K562 (cell line): ENCODE results near the gene GPC3. TPM values are rescaled to one million over a fixed set of nuclear protein-coding genes. Genes with fewer than 3 reads are reported as not detected.

ENCODE experiments used
- ATAC-seq: fragments of 200-7000 bp; cut with Tn5 transposase; 3 replicates; pipeline ENCODE4 v1.9.1; 2020; ENCODE audit warnings: moderate library complexity
- BruUV-seq: library from RNA; stranded (reverse); fragments of 400-500 nt; replicated peaks from 2 replicates; lab custom pipeline; 2021; lab: Mats Ljungman, UMichigan
- CTCF ChIA-PET: fragments of 300-600 bp; formaldehyde crosslinking; extraction: SDS; loops from one replicate; lab custom pipeline; 2021; ENCODE audit warnings: low intra/inter-chr PET ratio; lab: Yijun Ruan, JAX
- POLR2A ChIA-PET: fragments of 300-600, 350-650 bp; sonication (Branson Sonifier 250); formaldehyde crosslinking; extraction: SDS; loops from one replicate; lab custom pipeline; 2021; ENCODE audit warnings: antibody characterized with exemption, inconsistent platforms; lab: Yijun Ruan, JAX
- DNase-seq, 4 experiments: peaks; one replicate each; pipeline versions ENCODE4 v3.0.0 to v3.0.0-alpha.2; 2011 to 2018; ENCODE audit warnings: low spot score in 3 of 4, mixed read lengths in 3 of 4; ENCODE audit errors: extremely low read depth in 1 of 4
- FAIRE-seq: peaks from 2 replicates; lab custom pipeline; 2011; peaks lifted over from hg19 to GRCh38; lab: Jason Lieb, UNC
- H2AFZ ChIP-seq: 2 replicates; pipeline ENCODE4 v1.6.0; 2011; ENCODE audit warnings: low read depth, low read length, control low read depth, inconsistent platforms
- H3K27ac ChIP-seq: fragments of 200-600 bp; 3 replicates; pipeline ENCODE4 v1.8.0; 2011; ENCODE audit warnings: low read depth, mild to moderate bottlenecking, control low read depth, inconsistent platforms, low read length, moderate library complexity, mixed read lengths; ENCODE audit errors: extremely low read depth
- H3K27me3 ChIP-seq, 2 experiments: fragments of 300-600 bp in 1 of 2; 2 replicates in 1 of 2; 3 replicates in 1 of 2; pipeline versions ENCODE4 v1.6.0 to v1.8.0; 2011; ENCODE audit warnings: inconsistent platforms in 2 of 2, low read length in 2 of 2, mild to moderate bottlenecking in 1 of 2, mixed read lengths in 1 of 2, moderate library complexity in 1 of 2; ENCODE audit not compliant: control insufficient read depth in 2 of 2, insufficient read depth in 2 of 2
- H3K36me3 ChIP-seq: fragments of 300-600 bp; 3 replicates; pipeline ENCODE4 v1.8.0; 2011; ENCODE audit warnings: mild to moderate bottlenecking, low read length, inconsistent platforms; ENCODE audit not compliant: control insufficient read depth, insufficient read depth
- H3K4me1 ChIP-seq, 2 experiments: fragments of 200-600 bp in 1 of 2; replicated peaks in 1 of 2; 2 replicates in 1 of 2; 3 replicates in 1 of 2; pipeline versions ENCODE4 v1.5.1 to v1.8.0; 2011; ENCODE audit warnings: inconsistent platforms in 2 of 2, low read length in 2 of 2, mild to moderate bottlenecking in 1 of 2, mixed read lengths in 1 of 2, moderate library complexity in 1 of 2; ENCODE audit not compliant: control insufficient read depth in 2 of 2, insufficient read depth in 2 of 2
- H3K4me2 ChIP-seq: 2 replicates; pipeline ENCODE4 v1.6.1; 2011; ENCODE audit warnings: low read length, control low read depth, inconsistent platforms, mixed read lengths; ENCODE audit not compliant: insufficient read depth
- H3K4me3 ChIP-seq: fragments of 200-600 bp; sonication (generic), shearing (Covaris generic); 2 replicates; pipeline ENCODE4 v1.5.1; 2016; ENCODE audit warnings: control low read depth, inconsistent platforms
- H3K79me2 ChIP-seq: fragments of 200-600 bp; 3 replicates; pipeline ENCODE4 v1.8.0; 2011; ENCODE audit warnings: low read length, inconsistent platforms; ENCODE audit not compliant: control insufficient read depth, insufficient read depth
- H3K9ac ChIP-seq, 2 experiments: 2 replicates each; pipeline versions ENCODE4 v1.6.0 to v1.6.1; 2011; ENCODE audit warnings: low read depth in 2 of 2, low read length in 2 of 2, control low read depth in 1 of 2, inconsistent platforms in 1 of 2, mild to moderate bottlenecking in 1 of 2, mixed read lengths in 1 of 2; ENCODE audit not compliant: insufficient read depth in 1 of 2
- H3K9me1 ChIP-seq: one replicate; pipeline ENCODE4 v1.6.0; 2011; ENCODE audit warnings: inconsistent platforms, mild to moderate bottlenecking, low read length, moderate library complexity; ENCODE audit not compliant: control insufficient read depth, insufficient read depth
- H3K9me3 ChIP-seq: replicated peaks from 2 replicates; pipeline ENCODE4 v1.5.1; 2011; ENCODE audit warnings: low read depth, low read length, inconsistent platforms; ENCODE audit not compliant: control insufficient read depth, insufficient read depth
- H4K20me1 ChIP-seq: replicated peaks from 2 replicates; pipeline ENCODE4 v1.6.1; 2011; ENCODE audit warnings: low read length, inconsistent platforms, mixed read lengths; ENCODE audit not compliant: control insufficient read depth, insufficient read depth
- ARID1B ChIP-seq: fragments of 450-650 bp; IDR thresholded peaks from 2 replicates; pipeline ENCODE4 v1.6.1; 2016; ENCODE audit warnings: antibody characterized with exemption, mild to moderate bottlenecking, inconsistent platforms
- BACH1 ChIP-seq: fragments of 200-800 bp; sonication (Bioruptor generic); IDR thresholded peaks from 2 replicates; pipeline ENCODE4 v1.6.1; 2016; ENCODE audit warnings: missing genetic modification characterization, missing compliant biosample characterization
- CCNT2 ChIP-seq: IDR thresholded peaks from 2 replicates; pipeline ENCODE4 v1.6.1; 2011; ENCODE audit warnings: borderline replicate concordance, low read depth, mild to moderate bottlenecking, moderate library complexity, mixed read lengths, low read length; ENCODE audit not compliant: insufficient read length; ENCODE audit errors: extremely low read depth
- ESRRB ChIP-seq: fragments of 250-450 bp; sonication (Bioruptor Pico); IDR thresholded peaks from 2 replicates; pipeline ENCODE4 v1.5.0; 2020; ENCODE audit warnings: mild to moderate bottlenecking, moderate library complexity, borderline replicate concordance
- HDAC6 ChIP-seq: IDR thresholded peaks from 2 replicates; pipeline ENCODE4 v1.6.1; 2012; ENCODE audit warnings: low read depth, mild to moderate bottlenecking, control low read depth, inconsistent platforms, low read length, moderate library complexity
- KAT2B ChIP-seq: IDR thresholded peaks from one replicate; pipeline ENCODE4 v1.6.1; 2012; ENCODE audit warnings: low read depth, mild to moderate bottlenecking, control low read depth, inconsistent platforms, low read length, moderate library complexity
- KAT7 ChIP-seq: sonication (generic); formaldehyde crosslinking; IDR thresholded peaks from 2 replicates; pipeline ENCODE4 v1.8.0; 2022; ENCODE audit warnings: missing genetic modification reagents, mild to moderate bottlenecking, borderline replicate concordance
- PRPF4 ChIP-seq: fragments of 200-400 bp; formaldehyde crosslinking; IDR thresholded peaks from one replicate; pipeline ENCODE4 v1.6.1; 2017; ENCODE audit warnings: low read length, low read depth, mild to moderate bottlenecking; ENCODE audit not compliant: insufficient read depth, poor library complexity, severe bottlenecking
- SAFB2 ChIP-seq: fragments of 200-400 bp; formaldehyde crosslinking; IDR thresholded peaks from 2 replicates; pipeline ENCODE4 v1.6.1; 2018; ENCODE audit warnings: borderline replicate concordance, low read length, low read depth, moderate library complexity; ENCODE audit not compliant: severe bottlenecking
- SAP30 ChIP-seq: fragments of 200-600 bp; sonication (generic); IDR thresholded peaks from 2 replicates; pipeline ENCODE4 v1.6.1; 2012; ENCODE audit warnings: borderline replicate concordance, low read depth, mild to moderate bottlenecking, moderate library complexity, low read length, control low read depth, inconsistent platforms; ENCODE audit not compliant: insufficient read depth, poor library complexity, severe bottlenecking
- ZBTB17 ChIP-seq: fragments of 450-650 bp; formaldehyde crosslinking; IDR thresholded peaks from 2 replicates; pipeline ENCODE4 v1.4.0; 2020; ENCODE audit warnings: mild to moderate bottlenecking
- ZC3H11A ChIP-seq: IDR thresholded peaks from 2 replicates; pipeline ENCODE4 v1.6.1; 2012; ENCODE audit warnings: low read depth, low read length, improper control_type of control experiment
- WGBS: fragments of 100-300 bp; shearing (Covaris generic); methylation state at CpG from one replicate; pipeline ENCODE4 v1.1.6; 2016; ENCODE audit warnings: low coverage, mixed read lengths; ENCODE audit not compliant: insufficient coverage; ENCODE audit errors: missing lambda C conversion rate; 5-methylcytosine and 5-hydroxymethylcytosine counted together
- in situ Hi-C: fragments of 300-500 bp; cut with MboI; formaldehyde crosslinking; loops from 4 replicates; pipeline ENCODE4 v1.15.0; 2018; ENCODE audit warnings: inconsistent platforms, mixed read lengths
- intact Hi-C: fragments of 100-400 bp; cut with micrococcal nuclease; formaldehyde crosslinking; loops from 2 replicates; pipeline ENCODE4 v1.14.2; 2022
- polyA plus RNA-seq, 8 experiments: library from polyadenylated mRNA; depleted of rRNA in 4 of 8; stranded (reverse) in 5 of 8; unstranded in 3 of 8; fragments of >200 nt; fragmentation: Nextera tagmentation in 2 of 8; fragmentation: Illumina TruSeq in 1 of 8; extraction: Ambion mirVana in 2 of 8; extraction: Trizol in 1 of 8; gene quantifications; 2 replicates each; pipeline versions ENCODE4 v1.2.1 to v1.2.3, GENCODE V29; 2011 to 2014; ENCODE audit warnings: inconsistent platforms in 1 of 8, missing spikeins in 1 of 8
- total RNA-seq, 7 experiments: library from RNA; depleted of rRNA in 6 of 7; stranded (reverse); fragments of >200 nt in 6 of 7; fragmentation: Illumina TruSeq in 2 of 7; extraction: Trizol in 2 of 7; gene quantifications; 2 replicates each; pipeline versions ENCODE4 v1.2.1 to v1.2.3, GENCODE V29; 2011 to 2021; ENCODE audit warnings: low replicate concordance in 1 of 7
- TF ChIP-seq, protein P1 (sequence below): fragments of 250-450 bp; sonication (Bioruptor Pico); IDR thresholded peaks from 2 replicates; pipeline ENCODE4 v1.5.0; 2020; ENCODE audit warnings: mild to moderate bottlenecking

Gene GPC3
- total and polyA plus RNA-seq, 9 of the 15 experiments (the other 6 are each of a cell fraction or from before 2014, with no cell fraction given): 0.42 TPM; not detected in 8

GRCh38 chrX:133876646-133877045 lies 108.7 kb downstream of the GPC3 start (continued):
- TF ChIP-seq, protein P1, sequence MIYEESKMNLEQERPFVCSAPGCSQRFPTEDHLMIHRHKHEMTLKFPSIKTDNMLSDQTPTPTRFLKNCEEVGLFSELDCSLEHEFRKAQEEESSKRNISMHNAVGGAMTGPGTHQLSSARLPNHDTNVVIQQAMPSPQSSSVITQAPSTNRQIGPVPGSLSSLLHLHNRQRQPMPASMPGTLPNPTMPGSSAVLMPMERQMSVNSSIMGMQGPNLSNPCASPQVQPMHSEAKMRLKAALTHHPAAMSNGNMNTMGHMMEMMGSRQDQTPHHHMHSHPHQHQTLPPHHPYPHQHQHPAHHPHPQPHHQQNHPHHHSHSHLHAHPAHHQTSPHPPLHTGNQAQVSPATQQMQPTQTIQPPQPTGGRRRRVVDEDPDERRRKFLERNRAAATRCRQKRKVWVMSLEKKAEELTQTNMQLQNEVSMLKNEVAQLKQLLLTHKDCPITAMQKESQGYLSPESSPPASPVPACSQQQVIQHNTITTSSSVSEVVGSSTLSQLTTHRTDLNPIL (CRISPR knock-in tag): no peak
- TF ChIP-seq ARID1B (no peak), SAFB2 (no peak), ZC3H11A (no peak), CCNT2 (no peak), KAT2B (no peak)

DNA sequence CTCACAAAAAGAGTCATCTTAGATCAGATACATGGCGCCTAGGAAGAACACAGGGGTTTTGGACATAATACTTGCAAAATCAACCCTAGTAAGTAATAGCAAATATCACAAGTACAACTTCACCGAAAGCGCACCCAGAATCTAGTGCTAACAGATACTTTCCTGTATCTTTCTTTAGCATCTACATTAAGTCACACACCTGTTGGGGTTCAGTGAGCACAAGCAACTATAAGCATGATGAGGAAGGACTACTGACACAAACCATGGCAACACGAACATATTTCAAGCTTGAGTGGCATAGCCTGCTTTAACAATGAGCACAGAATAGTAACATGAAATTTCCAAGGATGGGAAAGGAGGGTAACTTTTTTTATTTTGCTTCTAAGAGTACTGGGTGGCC lies 116.1 kb downstream of the GPC3 start:
- H3K9ac ChIP-seq: no peak overlapping the region
- H2AFZ ChIP-seq: no peak overlapping the region
- no peaks in the 10 kb centered on the region for H3K4me1 ChIP-seq
- H3K79me2 ChIP-seq: no peaks in the 10 kb centered on the region
- no peaks in the 10 kb centered on the region for H3K9me3 ChIP-seq
- WGBS: 5% methylated on average over 4 of the region's 4 CpGs
- no peaks in the 10 kb centered on the region for H4K20me1 ChIP-seq
- no peak overlapping the region for H3K27ac ChIP-seq
- ATAC-seq (no peak), DNase-seq (no peak), FAIRE-seq (no peak)
- BruUV-seq: no TSS peak
- H3K9me1 ChIP-seq: no peaks in the 10 kb centered on the region
- no peak overlapping the region for H3K4me3 ChIP-seq
- H3K27me3 ChIP-seq: no peaks in the 10 kb centered on the region
- no peaks in the 10 kb centered on the region for H3K36me3 ChIP-seq
- in situ Hi-C loops: no loop called here
- ChIA-PET POLR2A (no interaction called here), CTCF (no interaction called here)
- intact Hi-C loops: no loop called here
- H3K4me2 ChIP-seq: no peak overlapping the region
- no peak for TF ChIP-seq BACH1 (tag)
- TF ChIP-seq KAT7: no peak
- no peak for TF ChIP-seq PRPF4
- TF ChIP-seq ESRRB (CRISPR knock-in tag): no peak
- no peak for TF ChIP-seq SAP30
- no peak for TF ChIP-seq HDAC6
- no peak for TF ChIP-seq ZBTB17 (CRISPR knock-in tag)
